Body of pancreas (tissue), 4 donors: Measurements from ENCODE around the gene ARL4A.
"Not testable (repeated sequence)": the region's sequence is repeated elsewhere in the genome, so short reads cannot be mapped to it uniquely, and the experiment has no call there.

Experiments
- CTCF ChIP-seq, 7 experiments: fragments of 450-650 bp in 4 of 7; fragments of 200-600 bp in 3 of 7; sonication (generic) in 3 of 7; IDR thresholded peaks; one replicate each; pipeline ENCODE4 v1.5.1; 2016 to 2019; ENCODE audit warnings: antibody characterized with exemption in 7 of 7
- POLR2A ChIP-seq, 3 donors: fragments of 450-650 bp; IDR thresholded peaks; one replicate each; pipeline ENCODE4 v1.6.1; 2016; ENCODE audit warnings: antibody characterized with exemption in 3 of 3, mild to moderate bottlenecking in 2 of 3

DNA sequence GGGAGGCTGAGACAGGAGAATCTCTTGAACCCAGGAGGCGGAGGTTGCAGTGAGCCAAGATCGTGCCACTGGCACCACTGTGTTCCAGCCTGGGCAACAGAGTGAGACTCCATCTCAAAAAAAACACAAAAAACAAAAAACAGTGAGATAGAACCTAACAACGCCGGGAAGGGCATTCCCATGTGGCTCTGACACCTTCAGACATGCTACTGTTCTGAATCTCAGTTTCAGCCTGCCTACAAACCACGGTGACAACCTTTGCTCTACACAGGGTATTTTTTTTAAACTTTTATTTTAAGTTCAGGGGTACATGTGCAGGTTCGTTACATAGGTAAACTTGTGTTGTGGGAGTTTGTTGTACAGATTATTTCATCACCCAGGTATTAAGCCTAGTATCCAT is 42.2 kb upstream of the ARL4A start:
- not testable (repeated sequence) for TF ChIP-seq CTCF, POLR2A (IDR thresholded peaks at IDR 0.05)
